Duodenal mucosa (tissue), 2 donors: ENCODE measurements around the gene HSPE1.
"Not testable (repeated sequence)": the region's sequence is repeated elsewhere in the genome, so short reads cannot be mapped to it uniquely, and the experiment has no call there.

Experiments used
- H3K27ac ChIP-seq: one replicate; pipeline ENCODE4 v1.7.0; 2013; ENCODE audit warnings: low read depth, low read length
- H3K27me3 ChIP-seq, 2 donors: one replicate each; pipeline ENCODE4 v1.7.0; 2013; ENCODE audit warnings: low read length in 2 of 2, control low read depth in 1 of 2; ENCODE audit not compliant: insufficient read depth in 2 of 2, control insufficient read depth in 1 of 2
- H3K36me3 ChIP-seq, 2 donors: one replicate each; pipeline ENCODE4 v1.7.0; 2013; ENCODE audit warnings: low read length in 2 of 2, control low read depth in 1 of 2; ENCODE audit not compliant: insufficient read depth in 2 of 2, control insufficient read depth in 1 of 2
- H3K4me1 ChIP-seq, 2 donors: one replicate each; pipeline ENCODE4 v1.7.0; 2013; ENCODE audit warnings: low read length in 2 of 2, control low read depth in 1 of 2; ENCODE audit not compliant: insufficient read depth in 2 of 2, control insufficient read depth in 1 of 2
- H3K4me3 ChIP-seq, 2 donors: one replicate each; pipeline ENCODE4 v1.7.0; 2013; ENCODE audit warnings: low read length in 2 of 2, low read depth in 1 of 2
- H3K9ac ChIP-seq, 2 donors: one replicate each; pipeline ENCODE4 v1.7.0; 2013; ENCODE audit warnings: low read length in 2 of 2, low read depth in 1 of 2
- H3K9me3 ChIP-seq, 2 donors: one replicate each; pipeline ENCODE4 v1.7.0; 2013; ENCODE audit warnings: low read length in 2 of 2, control low read depth in 1 of 2; ENCODE audit not compliant: control insufficient read depth in 1 of 2

Gene HSPE1

DNA sequence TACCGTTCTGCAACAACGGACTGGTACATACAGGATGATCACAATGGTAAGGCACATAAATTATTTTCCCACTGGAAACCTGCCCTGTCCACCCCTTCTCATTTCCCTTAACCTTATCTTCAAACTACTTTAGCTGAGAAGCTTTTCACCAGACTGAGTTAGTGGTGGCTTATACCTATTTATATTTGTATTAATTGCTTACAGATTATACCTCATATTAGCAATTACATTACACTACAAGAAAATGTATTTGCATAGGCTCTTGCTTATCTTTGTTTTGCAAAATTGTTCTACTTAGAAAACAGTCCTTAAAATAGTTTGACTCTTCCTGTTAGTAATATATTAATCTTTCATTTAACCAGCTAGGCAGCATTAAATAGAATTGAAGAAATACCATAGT lies 51.1 kb downstream of the HSPE1 start:
- H3K4me1 ChIP-seq, H3K27ac ChIP-seq, H3K9ac ChIP-seq, H3K9me3 ChIP-seq, H3K27me3 ChIP-seq, H3K4me3 ChIP-seq: not testable (repeated sequence)
- peaks cover 8 to 43% of the 10 kb centered on the region in 2 donors for H3K36me3 ChIP-seq
